Activated T-cell treated with anti-CD3 and anti-CD28 coated beads for 1 hour (primary cell): ENCODE results near the gene SLX9.

ENCODE experiments used
- DNase-seq: peaks from one replicate; pipeline ENCODE4 v3.0.0-alpha.2; 2020; ENCODE audit warnings: low read depth

SLX9 gene

GRCh38 chr21:44991538-44992483, 52.0 kb downstream of the SLX9 start:
- DNase-seq = no peak

GRCh38 chr21:44992608-44993031, 52.8 kb downstream of the SLX9 start:
- DNase-seq = no peak

GRCh38 chr21:44993321-44994046, 53.7 kb downstream of the SLX9 start:
- DNase-seq = no peak

- DNase-seq = no peak
Observed at GRCh38 chr21:44994047-44994694, 54.3 kb downstream of the SLX9 start.

- no peak for DNase-seq
Observed at GRCh38 chr21:44994695-44995342, 55.0 kb downstream of the SLX9 start.

- DNase-seq = no peak
Observed at GRCh38 chr21:44995343-44995941, 55.6 kb downstream of the SLX9 start.

- no peak for DNase-seq
Observed at GRCh38 chr21:44996096-44996495, 56.3 kb downstream of the SLX9 start.

GRCh38 chr21:44996501-44996921, 56.7 kb downstream of the SLX9 start:
- DNase-seq = no peak

GRCh38 chr21:44996983-44997936, 57.4 kb downstream of the SLX9 start:
- no peak for DNase-seq

GRCh38 chr21:44998086-44998620, 58.3 kb downstream of the SLX9 start:
- DNase-seq = no peak

GRCh38 chr21:44998621-44999427, 59.0 kb downstream of the SLX9 start:
- DNase-seq = no peak

GRCh38 chr21:44999428-44999971, 59.7 kb downstream of the SLX9 start:
- DNase-seq = no peak

GRCh38 chr21:44999972-45000636, 60.3 kb downstream of the SLX9 start:
- DNase-seq = no peak

- DNase-seq = no peak
Observed at GRCh38 chr21:45000637-45001133, 60.9 kb downstream of the SLX9 start.

- DNase-seq = no peak
Observed at GRCh38 chr21:45001134-45002095, 61.6 kb downstream of the SLX9 start.

GRCh38 chr21:45002381-45003204, 62.8 kb downstream of the SLX9 start:
- no peak for DNase-seq
